ENCODE results near the gene GJB1.
"Not testable (repeated sequence)": the region's sequence is repeated elsewhere in the genome, so short reads cannot be mapped to it uniquely, and the experiment has no call there.

Gene GJB1

DNA sequence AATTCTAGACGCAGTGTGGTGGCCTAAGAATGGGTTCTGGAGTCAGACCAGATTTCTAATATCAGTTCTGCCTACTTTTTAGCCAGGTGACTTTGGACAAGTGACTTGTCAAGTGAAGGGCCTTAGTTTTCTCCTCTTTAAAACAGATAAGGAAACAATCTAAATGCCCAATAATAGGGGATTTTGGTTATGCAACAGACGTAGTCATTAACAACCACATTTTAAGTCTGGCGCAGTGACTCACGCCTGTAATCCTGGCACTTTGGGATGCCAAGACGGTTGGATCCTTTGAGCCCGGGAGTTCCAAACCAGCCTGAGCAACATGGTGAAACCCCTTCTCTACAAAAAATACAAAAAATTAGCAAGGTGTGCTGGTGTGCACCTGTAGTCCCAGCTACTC, 33.0 kb downstream of the GJB1 start:
- DNase-seq (ENCODE audit: low spot score): no peak

DNA sequence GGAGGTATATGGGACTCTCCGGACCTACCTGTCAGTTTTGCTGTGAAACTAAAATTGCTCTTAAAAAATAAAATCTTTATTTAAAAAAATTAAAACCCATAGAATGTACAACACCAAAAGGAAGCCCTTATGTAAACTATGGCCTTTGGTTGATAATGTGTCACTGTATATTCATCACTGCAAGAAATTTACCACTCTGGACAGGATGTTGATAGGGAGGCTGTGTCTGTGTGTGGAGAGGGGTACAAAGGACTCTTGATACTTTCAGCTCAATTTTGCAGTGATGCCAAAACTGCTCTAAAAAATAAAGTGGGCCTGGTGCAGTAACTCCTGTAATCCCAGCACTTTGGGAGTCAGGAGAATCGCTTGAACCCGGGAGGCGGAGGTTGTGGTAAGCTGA, 33.8 kb downstream of the GJB1 start:
- no peak for DNase-seq (ENCODE audit: low spot score)

DNA sequence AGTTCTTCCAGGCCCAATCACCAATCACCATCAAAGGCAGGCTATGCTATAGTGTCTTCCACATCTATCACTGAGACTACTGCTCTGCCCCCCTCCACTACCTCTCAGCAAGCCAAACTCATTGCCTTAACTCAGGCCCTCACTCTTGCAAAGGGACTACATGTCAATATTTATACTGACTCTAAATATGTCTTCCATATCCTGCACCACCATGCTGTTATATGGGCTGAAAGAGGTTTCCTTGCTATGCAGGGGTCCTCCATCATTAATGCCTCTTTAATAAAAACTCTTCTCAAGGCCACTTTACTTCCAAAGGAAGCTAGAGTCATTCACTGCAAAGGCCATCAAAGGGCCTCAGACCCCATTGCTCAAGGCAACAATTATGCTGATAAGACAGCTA, 45.6 kb downstream of the GJB1 start:
- DNase-seq (ENCODE audit: low spot score): not testable (repeated sequence)

DNA sequence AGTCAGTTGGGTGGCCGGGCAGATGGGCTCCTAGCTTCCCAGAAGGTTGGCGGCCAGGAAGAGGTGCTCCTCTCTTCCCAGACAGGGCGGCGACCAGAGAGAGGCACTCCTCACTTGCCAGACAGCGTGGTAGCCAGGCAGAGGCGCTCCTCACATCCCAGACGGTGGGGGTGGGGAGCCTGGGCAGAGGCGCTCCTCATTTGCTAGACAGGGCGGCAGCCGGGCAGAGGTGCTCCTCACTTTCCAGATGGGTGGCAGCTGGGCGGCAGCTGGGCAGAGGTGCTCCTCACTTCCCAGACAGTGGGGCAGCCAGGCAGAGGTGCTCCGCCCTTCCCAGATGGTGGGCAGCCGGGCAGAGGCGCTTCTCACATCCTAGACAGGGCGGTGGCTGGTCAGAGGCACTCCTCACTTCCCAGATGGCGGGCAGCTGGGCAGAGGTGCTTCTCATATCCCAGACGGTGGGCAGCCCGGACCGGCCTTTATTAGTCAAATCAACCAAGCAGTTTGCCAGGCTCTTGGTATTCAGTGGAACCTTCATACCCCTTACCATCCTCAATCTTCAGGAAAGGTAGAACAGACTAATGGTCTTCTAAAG, 46.9 kb downstream of the GJB1 start:
- DNase-seq (ENCODE audit: low spot score): no peak

DNA sequence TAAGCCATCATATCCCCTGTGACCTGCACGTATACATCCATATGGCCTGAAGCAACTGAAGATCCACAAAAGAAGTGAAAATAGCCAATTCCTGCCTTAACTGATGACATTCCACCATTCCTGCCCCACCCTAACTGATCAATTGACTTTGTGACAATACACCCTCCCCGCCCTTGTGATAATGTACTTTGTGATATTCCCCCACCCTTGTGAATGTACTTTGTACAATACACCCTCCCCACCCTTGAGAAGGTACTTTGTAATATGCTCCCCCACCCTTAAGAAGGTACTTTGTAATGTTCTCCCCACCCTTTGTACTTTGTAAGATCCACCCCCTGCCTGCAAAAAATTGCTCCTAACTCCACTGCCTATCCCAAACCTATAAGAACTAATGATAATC, 49.3 kb downstream of the GJB1 start:
- not testable (repeated sequence) for DNase-seq (ENCODE audit: low spot score)
